ENCODE results near the gene CCDC102B. TPM values are rescaled to one million over a fixed set of nuclear protein-coding genes. Genes with fewer than 3 reads are reported as not detected.

Gene CCDC102B
- total and polyA plus RNA-seq, 4 donors, result 7.1 to 78.8 (median 19.9) TPM

GRCh38 chr18:69032009-69032408 lies 234.1 kb downstream of the CCDC102B start:
- H3K4me1 ChIP-seq (ENCODE audit: control insufficient read depth in 5 of 5, insufficient read depth in 5 of 5, low read length in 5 of 5), result no peaks in the 10 kb centered on the region
- ATAC-seq (ENCODE audit: insufficient read depth, low FRiP score), result no peak
- no peaks in the 10 kb centered on the region for H3K36me3 ChIP-seq (ENCODE audit: control insufficient read depth in 4 of 4, insufficient read depth in 4 of 4, low read length in 4 of 4)
- no peak overlapping the region for H3K27ac ChIP-seq (ENCODE audit: low read depth in 1 of 2, low read length in 1 of 2)
- no peaks in the 10 kb centered on the region for H3K9me3 ChIP-seq (ENCODE audit: control insufficient read depth in 4 of 4, insufficient read depth in 3 of 4, low read length in 3 of 4)
- peak in 1 of 3 donors; percentile 13 for DNase-seq
- no peak for TF ChIP-seq CTCF (IDR thresholded peaks at IDR 0.05; ENCODE audit: control extremely low read depth, extremely low read depth)
- no peaks in the 10 kb centered on the region for H3K27me3 ChIP-seq (ENCODE audit: control insufficient read depth in 3 of 3, insufficient read depth in 3 of 3, low read length in 2 of 3)
- H3K9ac ChIP-seq (ENCODE audit: insufficient read depth in 1 of 2, low read length in 2 of 2), result no peak overlapping the region
- no peak overlapping the region for H3K4me3 ChIP-seq

- H3K9me3 ChIP-seq (ENCODE audit: control insufficient read depth in 4 of 4, insufficient read depth in 3 of 4, low read length in 3 of 4), result no peaks in the 10 kb centered on the region
- no peaks in the 10 kb centered on the region for H3K27me3 ChIP-seq (ENCODE audit: control insufficient read depth in 3 of 3, insufficient read depth in 3 of 3, low read length in 2 of 3)
- no peaks in the 10 kb centered on the region for H3K4me1 ChIP-seq (ENCODE audit: control insufficient read depth in 5 of 5, insufficient read depth in 5 of 5, low read length in 5 of 5)
- no peak overlapping the region for H3K9ac ChIP-seq (ENCODE audit: insufficient read depth in 1 of 2, low read length in 2 of 2)
- 95 to 97% methylated on average over 1 of the region's 1 CpG for WGBS, 2 donors
- no peaks in the 10 kb centered on the region for H3K36me3 ChIP-seq (ENCODE audit: control insufficient read depth in 4 of 4, insufficient read depth in 4 of 4, low read length in 4 of 4)
- no peak overlapping the region for H3K4me3 ChIP-seq
- H3K27ac ChIP-seq (ENCODE audit: low read depth in 1 of 2, low read length in 1 of 2), result no peak overlapping the region
- DNase-seq (no peak), ATAC-seq (ENCODE audit: insufficient read depth, low FRiP score) (no peak)
- no peak for TF ChIP-seq CTCF (IDR thresholded peaks at IDR 0.05; ENCODE audit: control extremely low read depth, extremely low read depth)
Measured at GRCh38 chr18:69035756-69036155, 237.9 kb downstream of the CCDC102B start.

- Histone ChIP-seq H3K27ac (ENCODE audit: low read depth in 1 of 2, low read length in 1 of 2) (no peak overlapping the region), H3K36me3 (ENCODE audit: control insufficient read depth in 4 of 4, insufficient read depth in 4 of 4, low read length in 4 of 4) (no peaks in the 10 kb centered on the region), H3K4me1 (ENCODE audit: control insufficient read depth in 5 of 5, insufficient read depth in 5 of 5, low read length in 5 of 5) (no peaks in the 10 kb centered on the region), H3K9ac (ENCODE audit: insufficient read depth in 1 of 2, low read length in 2 of 2) (no peak overlapping the region), H3K4me3 (no peak overlapping the region), H3K9me3 (ENCODE audit: control insufficient read depth in 4 of 4, insufficient read depth in 3 of 4, low read length in 3 of 4) (no peaks in the 10 kb centered on the region), H3K27me3 (ENCODE audit: control insufficient read depth in 3 of 3, insufficient read depth in 3 of 3, low read length in 2 of 3) (no peaks in the 10 kb centered on the region)
- no peak for TF ChIP-seq CTCF (IDR thresholded peaks at IDR 0.05; ENCODE audit: control extremely low read depth, extremely low read depth)
- ATAC-seq (ENCODE audit: insufficient read depth, low FRiP score) (no peak), DNase-seq (no peak)
- 90 to 92% methylated on average over 1 of the region's 1 CpG for WGBS, 2 donors
Measured at GRCh38 chr18:69044215-69044614, 246.3 kb downstream of the CCDC102B start.

- Histone ChIP-seq H3K4me3 (no peak overlapping the region), H3K9me3 (ENCODE audit: control insufficient read depth in 4 of 4, insufficient read depth in 3 of 4, low read length in 3 of 4) (no peaks in the 10 kb centered on the region), H3K27ac (ENCODE audit: low read depth in 1 of 2, low read length in 1 of 2) (no peak overlapping the region), H3K9ac (ENCODE audit: insufficient read depth in 1 of 2, low read length in 2 of 2) (no peak overlapping the region), H3K27me3 (ENCODE audit: control insufficient read depth in 3 of 3, insufficient read depth in 3 of 3, low read length in 2 of 3) (no peaks in the 10 kb centered on the region), H3K36me3 (ENCODE audit: control insufficient read depth in 4 of 4, insufficient read depth in 4 of 4, low read length in 4 of 4) (no peaks in the 10 kb centered on the region), H3K4me1 (ENCODE audit: control insufficient read depth in 5 of 5, insufficient read depth in 5 of 5, low read length in 5 of 5) (no peaks in the 10 kb centered on the region)
- DNase-seq (no peak), ATAC-seq (ENCODE audit: insufficient read depth, low FRiP score) (no peak)
- WGBS, 2 donors, result 67 to 79% methylated on average over 4 of the region's 4 CpGs
- no peak for TF ChIP-seq CTCF (IDR thresholded peaks at IDR 0.05; ENCODE audit: control extremely low read depth, extremely low read depth)
Measured at GRCh38 chr18:69064063-69064462, 266.2 kb downstream of the CCDC102B start.
